PC-9 (cell line): ENCODE measurements around the gene PSRC1.

Experiments used
- EZH2 ChIP-seq: fragments of 200-600 bp; sonication (generic); IDR thresholded peaks from 2 replicates; pipeline ENCODE4 v1.8.0; 2017; ENCODE audit warnings: antibody characterized with exemption, low read depth
- TF ChIP-seq, protein P1 (sequence below): fragments of 200-600 bp; sonication (generic); conservative IDR thresholded peaks from 2 replicates; pipeline ENCODE4 v1.6.1; 2017; ENCODE audit warnings: mixed run types, antibody characterized with exemption, mild to moderate bottlenecking, moderate library complexity

DNA sequence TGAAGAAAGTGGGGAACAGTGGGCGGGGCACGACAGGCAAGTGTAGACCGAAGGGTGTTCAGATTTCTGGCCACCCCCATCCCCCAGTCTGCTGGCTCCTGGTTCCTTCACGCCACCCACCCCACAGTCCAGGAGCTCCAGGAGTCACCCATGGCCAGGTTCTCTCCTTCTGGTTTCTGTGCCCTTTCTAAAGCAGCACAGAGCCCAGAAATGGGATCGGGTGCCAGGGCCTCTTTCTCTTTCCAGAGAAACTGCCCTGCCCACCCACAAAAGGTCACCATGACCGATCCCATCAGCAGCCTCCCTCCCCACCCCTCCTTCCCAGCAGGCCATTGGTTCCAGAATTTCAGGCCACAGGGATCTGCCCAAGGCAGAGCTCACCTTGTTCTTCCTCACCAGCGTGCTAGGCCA lies 36.8 kb downstream of the PSRC1 start:
- TF ChIP-seq, protein P1, sequence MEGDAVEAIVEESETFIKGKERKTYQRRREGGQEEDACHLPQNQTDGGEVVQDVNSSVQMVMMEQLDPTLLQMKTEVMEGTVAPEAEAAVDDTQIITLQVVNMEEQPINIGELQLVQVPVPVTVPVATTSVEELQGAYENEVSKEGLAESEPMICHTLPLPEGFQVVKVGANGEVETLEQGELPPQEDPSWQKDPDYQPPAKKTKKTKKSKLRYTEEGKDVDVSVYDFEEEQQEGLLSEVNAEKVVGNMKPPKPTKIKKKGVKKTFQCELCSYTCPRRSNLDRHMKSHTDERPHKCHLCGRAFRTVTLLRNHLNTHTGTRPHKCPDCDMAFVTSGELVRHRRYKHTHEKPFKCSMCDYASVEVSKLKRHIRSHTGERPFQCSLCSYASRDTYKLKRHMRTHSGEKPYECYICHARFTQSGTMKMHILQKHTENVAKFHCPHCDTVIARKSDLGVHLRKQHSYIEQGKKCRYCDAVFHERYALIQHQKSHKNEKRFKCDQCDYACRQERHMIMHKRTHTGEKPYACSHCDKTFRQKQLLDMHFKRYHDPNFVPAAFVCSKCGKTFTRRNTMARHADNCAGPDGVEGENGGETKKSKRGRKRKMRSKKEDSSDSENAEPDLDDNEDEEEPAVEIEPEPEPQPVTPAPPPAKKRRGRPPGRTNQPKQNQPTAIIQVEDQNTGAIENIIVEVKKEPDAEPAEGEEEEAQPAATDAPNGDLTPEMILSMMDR, result no peak
- no peak for TF ChIP-seq EZH2
